HG03045 (cell line): ENCODE measurements around the gene CNTN4.
"Not testable (repeated sequence)": the region's sequence is repeated elsewhere in the genome, so short reads cannot be mapped to it uniquely, and the experiment has no call there.

Source experiments
- ATAC-seq: cut with Tn5 transposase; IDR thresholded peaks from one replicate; pipeline ENCODE4 v1.9.1; 2021; ENCODE audit warnings: mild to moderate bottlenecking, moderate library complexity; ENCODE audit not compliant: unreplicated experiment

Gene CNTN4

DNA sequence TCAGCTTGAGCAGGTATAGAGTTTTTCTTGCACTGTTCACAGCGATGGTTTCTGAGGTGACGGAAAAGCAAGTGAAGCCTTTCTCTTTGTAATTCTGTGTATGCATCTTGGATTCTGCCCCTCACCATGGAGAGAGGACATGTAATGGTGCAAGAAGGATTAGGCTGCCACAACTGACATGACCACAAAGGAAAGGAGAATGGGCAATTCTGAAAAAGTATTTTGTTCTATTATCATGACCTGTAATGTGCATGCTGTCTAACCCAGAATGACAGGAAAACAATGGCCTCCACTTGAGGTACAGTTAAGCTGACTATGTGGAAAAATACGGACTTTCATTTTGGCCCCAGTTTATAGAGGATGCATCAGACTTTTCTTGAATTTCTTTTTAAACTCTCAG lies 784.6 kb downstream of the CNTN4 start:
- no peak for ATAC-seq

DNA sequence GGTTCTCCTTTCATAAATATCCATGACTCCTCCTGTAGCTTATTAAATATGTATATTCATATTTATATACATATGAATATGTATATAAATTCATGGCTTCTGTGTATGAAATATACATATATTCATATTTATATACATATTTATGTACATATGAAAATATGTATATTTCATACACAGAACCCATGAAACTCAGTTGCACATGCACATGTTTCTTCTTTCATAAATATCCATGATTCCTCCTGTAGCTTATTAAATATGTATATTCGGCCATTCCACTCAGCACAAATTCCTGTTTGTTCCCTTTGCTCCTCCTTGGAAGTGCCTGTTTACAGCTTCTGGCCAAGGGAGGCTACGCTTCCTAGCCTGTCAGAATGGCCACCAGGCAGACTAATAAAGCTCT lies 789.9 kb downstream of the CNTN4 start:
- no peak for ATAC-seq

GRCh38 chr3:2889736-2890135 lies 791.1 kb downstream of the CNTN4 start:
- ATAC-seq = no peak

- no peak for ATAC-seq
These were observed 797.8 kb downstream of the CNTN4 start for GRCh38 chr3:2896308-2896939.

DNA sequence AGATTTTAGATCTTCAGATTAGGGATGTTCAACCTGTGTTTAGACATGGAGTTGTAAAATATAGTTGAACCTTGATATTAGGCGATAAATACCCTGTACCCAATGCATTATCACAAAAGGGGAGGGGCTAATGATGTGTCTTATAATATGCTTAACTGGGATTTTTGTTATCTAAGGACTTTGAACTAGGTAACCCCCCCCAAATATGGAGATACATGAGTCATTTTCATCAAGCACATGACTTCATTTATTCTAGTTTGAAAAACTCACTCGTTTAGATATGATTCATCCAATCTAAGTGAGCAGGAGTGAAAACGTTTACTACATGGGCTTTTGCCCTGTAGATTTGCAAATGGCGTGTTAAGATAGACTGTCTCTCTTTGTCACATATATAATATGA lies 799.2 kb downstream of the CNTN4 start:
- no peak for ATAC-seq

- ATAC-seq = no peak
These were observed 800.1 kb downstream of the CNTN4 start for GRCh38 chr3:2898591-2899353.

GRCh38 chr3:2904054-2904453 lies 805.4 kb downstream of the CNTN4 start:
- no peak for ATAC-seq

GRCh38 chr3:2908693-2909351 lies 810.2 kb downstream of the CNTN4 start:
- no peak for ATAC-seq

DNA sequence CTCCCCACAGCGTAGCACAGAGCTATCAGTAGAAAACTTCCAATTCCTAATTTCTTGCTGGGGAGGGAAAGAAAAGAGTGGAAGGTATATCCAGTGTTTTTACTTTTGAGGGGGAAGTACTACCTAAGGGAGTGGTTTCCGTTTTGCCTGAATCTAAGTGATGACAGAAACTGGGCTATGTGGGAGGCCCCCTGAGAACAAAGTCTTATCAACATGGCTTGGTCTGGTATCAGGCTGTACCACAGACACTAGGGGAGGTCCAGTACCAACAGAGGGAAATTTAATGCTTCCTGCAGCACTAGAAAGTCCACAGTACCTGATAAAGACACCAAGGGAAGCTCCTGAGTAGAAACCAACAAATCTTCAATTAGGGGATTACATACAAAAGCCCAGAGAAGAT lies 812.3 kb downstream of the CNTN4 start:
- ATAC-seq = no peak

- no peak for ATAC-seq
These were observed 817.2 kb downstream of the CNTN4 start for GRCh38 chr3:2915826-2916225.

DNA sequence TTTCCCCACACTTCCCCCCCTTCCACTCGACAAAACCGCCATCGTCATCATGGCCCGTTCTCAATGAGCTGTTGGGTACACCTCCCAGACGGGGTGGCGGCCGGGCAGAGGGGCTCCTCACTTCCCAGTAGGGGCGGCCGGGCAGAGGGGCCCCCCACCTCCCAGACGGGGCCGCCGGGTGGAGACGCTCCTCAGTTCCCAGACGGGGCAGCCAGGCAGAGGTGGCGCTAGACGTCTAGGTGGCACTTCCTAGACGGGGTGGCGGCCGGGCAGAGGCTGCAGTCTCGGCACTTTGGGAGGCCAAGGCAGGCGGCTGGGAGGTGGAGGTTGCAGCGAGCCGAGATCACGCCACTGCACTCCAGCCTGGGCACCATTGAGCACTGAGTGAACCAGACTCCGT lies 818.0 kb downstream of the CNTN4 start:
- ATAC-seq = not testable (repeated sequence)

DNA sequence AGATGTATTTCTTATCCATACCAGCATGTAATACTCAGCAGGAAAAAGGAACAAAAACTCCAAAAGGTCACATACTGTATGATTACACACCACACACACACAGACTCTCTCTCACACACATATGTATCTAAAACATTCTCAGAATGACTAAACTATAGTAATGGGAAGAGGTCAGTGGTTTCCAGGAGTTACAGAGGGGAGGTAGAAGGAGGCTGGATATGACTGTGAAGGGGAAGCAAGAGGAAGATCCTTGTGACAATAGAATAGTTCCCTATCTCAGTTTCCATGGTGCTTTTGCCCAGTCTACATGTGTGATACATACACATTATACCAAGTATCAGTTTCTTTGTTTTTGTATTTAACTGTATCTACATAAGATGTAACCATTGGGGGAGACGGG lies 821.4 kb downstream of the CNTN4 start:
- ATAC-seq = no peak

GRCh38 chr3:2921452-2921851 lies 822.8 kb downstream of the CNTN4 start:
- ATAC-seq = no peak

DNA sequence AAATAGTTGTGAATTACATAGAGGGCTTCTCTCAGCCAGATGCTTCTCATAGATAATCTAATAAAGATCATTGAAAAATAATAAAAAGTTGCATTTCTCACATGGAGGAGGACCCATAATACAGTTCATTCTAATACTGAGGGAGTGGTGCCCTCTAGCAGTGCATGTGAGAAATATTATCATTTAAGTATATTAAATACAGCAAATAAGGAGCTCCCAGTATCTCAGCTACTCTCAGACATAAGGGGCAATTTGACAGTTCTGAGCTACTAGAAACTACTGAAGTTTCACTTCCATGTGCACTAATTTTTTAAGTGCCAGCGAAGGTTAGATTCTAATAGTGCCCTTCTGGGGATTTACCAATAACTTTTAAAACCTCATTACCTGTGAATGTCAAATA lies 823.2 kb downstream of the CNTN4 start:
- ATAC-seq = peak; percentile 44

DNA sequence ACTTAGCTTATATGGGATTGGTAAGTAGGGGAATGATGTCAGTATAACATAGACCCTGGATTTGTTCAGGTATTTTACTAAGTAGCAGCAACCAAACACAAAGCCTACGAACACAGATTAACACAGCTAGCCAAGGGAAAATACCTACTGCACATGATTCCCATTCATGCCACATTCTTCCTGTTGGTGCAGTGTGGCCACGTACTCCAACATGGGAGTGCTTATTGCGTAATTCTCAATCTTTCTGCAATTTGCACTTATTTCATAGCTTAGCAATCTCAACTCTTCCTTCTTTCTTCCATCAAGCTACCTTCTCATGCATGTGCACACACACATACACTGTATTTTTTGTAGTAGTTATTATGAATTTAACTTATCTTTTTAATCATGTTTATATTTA lies 824.7 kb downstream of the CNTN4 start:
- no peak for ATAC-seq

DNA sequence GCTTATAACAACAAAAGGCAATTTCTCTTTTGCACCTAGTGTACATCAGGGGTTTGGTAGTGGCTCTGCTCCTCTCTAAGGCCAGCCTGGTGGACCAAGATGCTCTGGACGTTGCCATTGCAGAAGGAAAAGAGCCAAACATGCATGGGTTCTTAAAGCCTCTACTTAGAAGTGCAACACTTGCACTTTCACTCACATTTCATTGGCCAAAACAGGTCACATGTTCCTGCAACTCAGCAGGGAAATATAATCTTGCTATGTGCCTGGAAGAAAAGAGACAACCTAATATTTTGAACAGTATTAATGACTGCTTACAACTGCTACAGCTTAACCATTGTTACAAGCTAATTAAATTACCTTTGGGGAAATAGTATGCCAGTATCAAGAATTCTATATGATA lies 828.6 kb downstream of the CNTN4 start:
- no peak for ATAC-seq

DNA sequence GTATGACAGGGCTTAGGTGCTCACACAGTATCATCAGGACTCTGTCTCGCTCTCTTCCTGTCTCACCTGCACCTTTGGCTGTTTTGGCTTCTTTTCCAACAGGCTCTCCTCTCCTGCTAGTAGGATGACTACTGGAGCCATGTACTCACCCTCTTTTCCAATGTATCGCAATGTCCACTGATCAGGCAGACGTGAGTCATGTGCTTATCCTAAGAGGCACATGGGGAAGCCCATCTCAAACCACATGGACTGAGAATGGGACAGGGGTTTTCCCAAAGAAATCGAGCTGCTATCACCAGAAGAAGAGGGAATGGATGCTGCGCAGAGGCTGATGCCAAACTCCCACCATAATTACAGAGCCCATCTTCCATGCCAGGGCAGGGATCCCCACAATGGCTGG lies 830.9 kb downstream of the CNTN4 start:
- ATAC-seq = no peak

DNA sequence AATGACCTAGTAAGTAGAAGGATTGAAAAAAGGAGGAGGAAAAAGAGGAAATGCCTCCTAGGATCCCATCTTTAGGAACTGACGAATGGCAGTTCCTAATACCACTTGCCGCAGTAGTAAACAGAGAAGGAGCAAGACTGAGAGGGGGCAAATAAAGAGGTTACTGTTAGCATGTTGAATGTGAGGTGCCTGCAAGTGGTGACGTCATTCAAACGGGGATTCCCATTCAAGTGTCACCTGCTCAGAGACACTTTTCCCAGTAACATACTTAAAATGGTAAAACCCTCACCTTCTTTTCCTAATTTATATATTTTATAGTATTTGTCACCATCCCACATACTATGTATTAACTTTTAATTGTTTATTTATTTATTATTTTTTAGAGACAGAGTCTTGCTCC lies 832.6 kb downstream of the CNTN4 start:
- no peak for ATAC-seq

DNA sequence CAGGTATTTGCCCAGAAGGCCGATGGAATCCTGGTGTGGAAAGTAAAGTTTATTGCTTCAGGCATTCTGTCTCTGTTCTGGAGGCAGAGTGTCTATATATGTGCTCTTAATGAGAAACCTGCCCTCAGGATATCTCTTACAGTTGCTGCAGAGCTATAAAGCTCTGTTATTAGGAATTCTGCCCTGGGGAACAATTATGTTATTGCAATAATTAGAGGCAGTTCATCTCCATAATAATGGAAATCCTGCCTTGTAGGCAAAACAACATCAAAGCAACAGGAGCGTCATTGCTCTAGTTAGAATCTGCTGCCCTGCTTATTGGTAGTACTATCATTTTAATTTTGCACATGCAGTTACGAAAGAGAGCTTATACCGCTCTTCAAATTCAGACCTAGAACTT lies 835.9 kb downstream of the CNTN4 start:
- ATAC-seq = no peak

- ATAC-seq = no peak
These were observed 838.4 kb downstream of the CNTN4 start for GRCh38 chr3:2937055-2937454.

- no peak for ATAC-seq
These were observed 838.9 kb downstream of the CNTN4 start for GRCh38 chr3:2937592-2937991.

GRCh38 chr3:2938711-2939110 lies 840.0 kb downstream of the CNTN4 start:
- ATAC-seq = no peak
